Measurements from ENCODE around the gene ATF7.

Gene ATF7

DNA sequence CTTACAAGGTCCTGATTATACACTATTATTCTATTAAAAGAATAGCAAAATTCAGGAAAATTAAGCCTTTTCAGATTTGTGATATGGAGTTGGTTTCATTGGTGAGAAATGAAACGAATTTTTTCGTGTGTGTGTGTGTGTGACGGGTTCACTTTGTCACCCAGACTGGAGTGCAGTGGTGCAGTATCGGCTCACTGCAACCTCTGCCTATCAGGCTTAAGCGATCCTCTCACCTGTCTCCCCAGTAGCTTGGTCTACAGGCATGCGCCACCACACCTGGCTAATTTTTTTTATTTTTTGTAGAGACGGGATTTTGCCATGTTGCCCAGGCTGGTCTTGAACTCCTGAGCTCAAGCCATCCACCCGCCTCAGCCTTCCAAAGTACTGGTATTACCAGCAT, 164.6 kb downstream of the ATF7 start:
- no peak overlapping the region for H3K27ac ChIP-seq
- TF ChIP-seq, protein P1, sequence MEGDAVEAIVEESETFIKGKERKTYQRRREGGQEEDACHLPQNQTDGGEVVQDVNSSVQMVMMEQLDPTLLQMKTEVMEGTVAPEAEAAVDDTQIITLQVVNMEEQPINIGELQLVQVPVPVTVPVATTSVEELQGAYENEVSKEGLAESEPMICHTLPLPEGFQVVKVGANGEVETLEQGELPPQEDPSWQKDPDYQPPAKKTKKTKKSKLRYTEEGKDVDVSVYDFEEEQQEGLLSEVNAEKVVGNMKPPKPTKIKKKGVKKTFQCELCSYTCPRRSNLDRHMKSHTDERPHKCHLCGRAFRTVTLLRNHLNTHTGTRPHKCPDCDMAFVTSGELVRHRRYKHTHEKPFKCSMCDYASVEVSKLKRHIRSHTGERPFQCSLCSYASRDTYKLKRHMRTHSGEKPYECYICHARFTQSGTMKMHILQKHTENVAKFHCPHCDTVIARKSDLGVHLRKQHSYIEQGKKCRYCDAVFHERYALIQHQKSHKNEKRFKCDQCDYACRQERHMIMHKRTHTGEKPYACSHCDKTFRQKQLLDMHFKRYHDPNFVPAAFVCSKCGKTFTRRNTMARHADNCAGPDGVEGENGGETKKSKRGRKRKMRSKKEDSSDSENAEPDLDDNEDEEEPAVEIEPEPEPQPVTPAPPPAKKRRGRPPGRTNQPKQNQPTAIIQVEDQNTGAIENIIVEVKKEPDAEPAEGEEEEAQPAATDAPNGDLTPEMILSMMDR (conservative IDR thresholded peaks at IDR 0.05; ENCODE audit: low read depth), result no peak
- ChIA-PET POLR2A (ENCODE audit: low non-redundant PET) (no interaction called here), CTCF (no interaction called here)
- DNase-seq (ENCODE audit: low spot score), result no peak

DNA sequence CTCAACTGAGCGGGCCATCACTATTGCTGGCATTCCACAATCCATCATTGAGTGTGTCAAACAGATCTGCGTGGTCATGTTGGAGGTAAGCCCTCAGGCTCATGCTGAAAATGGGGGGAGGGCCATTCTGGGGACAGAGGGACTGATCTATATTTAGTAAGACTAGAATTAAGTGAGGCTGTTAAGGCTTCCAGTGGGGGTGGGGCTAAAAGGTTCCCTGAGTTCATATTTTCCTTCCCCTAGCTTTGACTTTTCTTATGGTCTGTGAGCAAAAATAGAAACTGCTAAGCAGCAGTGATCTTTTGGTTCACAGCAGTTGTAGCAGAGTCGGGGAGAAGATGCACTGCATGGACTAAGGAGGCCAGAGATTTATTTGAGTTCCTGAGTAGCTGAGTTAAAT, 165.1 kb downstream of the ATF7 start:
- no peak overlapping the region for H3K27ac ChIP-seq
- ChIA-PET CTCF (no interaction called here), POLR2A (ENCODE audit: low non-redundant PET) (no interaction called here)
- TF ChIP-seq, protein P1 (conservative IDR thresholded peaks at IDR 0.05; ENCODE audit: low read depth), result no peak
- DNase-seq (ENCODE audit: low spot score), result no peak

DNA sequence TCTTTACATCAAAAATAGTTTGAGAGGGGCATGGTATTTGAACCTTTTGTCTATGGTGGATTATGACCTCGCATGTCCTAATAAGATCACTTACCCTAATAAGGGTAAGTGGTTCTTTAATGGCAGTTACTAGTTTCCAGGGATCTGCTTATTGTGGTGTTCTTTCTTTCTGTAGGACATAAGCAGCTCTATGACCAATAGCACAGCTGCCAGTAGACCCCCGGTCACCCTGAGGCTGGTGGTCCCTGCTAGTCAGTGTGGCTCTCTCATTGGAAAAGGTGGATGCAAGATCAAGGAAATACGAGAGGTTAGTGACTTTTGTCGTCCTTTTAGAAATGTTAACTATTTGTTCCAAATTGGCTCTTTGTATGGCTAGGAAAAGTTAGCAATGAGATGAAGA, 167.1 kb downstream of the ATF7 start:
- no peak for DNase-seq (ENCODE audit: low spot score)
- ChIA-PET POLR2A (ENCODE audit: low non-redundant PET) (no interaction called here), CTCF (no interaction called here)
- no peak overlapping the region for H3K27ac ChIP-seq
- TF ChIP-seq, protein P1 (conservative IDR thresholded peaks at IDR 0.05; ENCODE audit: low read depth), result no peak
